GM18951 (cell line): ENCODE data around the gene HS3ST3A1.

ENCODE experiments used
- POLR2A ChIP-seq: IDR thresholded peaks from 4 replicates; pipeline ENCODE4 v1.6.1; 2011; ENCODE audit warnings: mild to moderate bottlenecking; ENCODE audit not compliant: insufficient read length, insufficient read depth; ENCODE audit errors: extremely low read depth
- in situ Hi-C: fragments of 300-500 bp; cut with MboI; formaldehyde crosslinking; loops from one replicate; pipeline ENCODE4 v1.12.0; 2022; ENCODE audit warnings: low sequenced_read_pairs, mixed read lengths, inconsistent platforms; ENCODE audit not compliant: unreplicated experiment

The HS3ST3A1 gene

GRCh38 chr17:13477180-13477611, 124.5 kb downstream of the HS3ST3A1 start:
- in situ Hi-C loops = no loop called here
- no peak for TF ChIP-seq POLR2A

GRCh38 chr17:13476720-13477119, 125.0 kb downstream of the HS3ST3A1 start:
- no peak for TF ChIP-seq POLR2A
- in situ Hi-C loops = no loop called here

- no peak for TF ChIP-seq POLR2A
- in situ Hi-C loops = no loop called here
Observed at GRCh38 chr17:13475574-13476223, 126.0 kb downstream of the HS3ST3A1 start.

- in situ Hi-C loops = no loop called here
Observed at GRCh38 chr17:13474073-13474800, 127.5 kb downstream of the HS3ST3A1 start.

DNA sequence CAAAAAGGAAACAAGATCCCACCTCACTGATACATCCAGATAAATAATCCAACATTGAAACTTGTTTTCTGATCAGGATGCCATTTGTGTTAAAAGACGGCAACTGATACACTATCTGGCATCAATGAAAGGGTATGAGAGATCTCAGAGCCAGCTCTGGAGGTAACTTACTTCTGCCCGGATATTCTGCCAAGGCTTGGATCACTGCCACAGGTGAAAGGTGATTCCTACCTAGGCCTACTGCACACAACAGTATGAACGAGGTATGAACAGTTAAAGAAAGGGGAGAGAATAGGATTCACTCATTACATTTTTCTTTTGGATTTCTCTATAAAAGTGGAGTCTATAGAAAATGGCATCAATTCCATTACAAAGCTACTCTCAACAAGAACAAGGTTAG, 136.1 kb downstream of the HS3ST3A1 start:
- in situ Hi-C loops = no loop called here
- TF ChIP-seq POLR2A = no peak

More at GRCh38 chr17:13474073-13474800, 127.5 kb downstream of the HS3ST3A1 start:
- no peak for TF ChIP-seq POLR2A

DNA sequence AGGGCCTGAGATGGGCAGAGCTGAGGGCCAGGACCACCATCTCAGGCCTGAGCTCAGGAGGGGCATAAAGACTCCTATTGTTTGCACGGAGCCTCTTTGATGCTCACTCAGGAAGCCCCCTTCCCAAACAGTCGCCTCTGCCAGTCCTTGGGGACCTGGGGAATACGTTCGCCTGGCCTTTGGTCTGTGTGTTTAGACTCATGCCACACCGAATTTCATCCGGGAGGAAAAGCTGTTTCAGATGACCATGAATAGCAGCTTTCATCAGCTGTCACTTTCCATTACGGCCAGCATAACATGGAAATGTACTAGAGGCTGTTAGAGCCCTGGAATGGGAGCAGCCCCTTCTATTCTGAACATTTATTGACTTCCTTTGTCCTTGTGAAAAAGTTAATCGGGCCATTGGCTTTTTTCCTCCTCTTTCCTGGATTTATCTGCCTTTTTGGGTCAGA, 139.0 kb downstream of the HS3ST3A1 start:
- in situ Hi-C loops = no loop called here
- no peak for TF ChIP-seq POLR2A

DNA sequence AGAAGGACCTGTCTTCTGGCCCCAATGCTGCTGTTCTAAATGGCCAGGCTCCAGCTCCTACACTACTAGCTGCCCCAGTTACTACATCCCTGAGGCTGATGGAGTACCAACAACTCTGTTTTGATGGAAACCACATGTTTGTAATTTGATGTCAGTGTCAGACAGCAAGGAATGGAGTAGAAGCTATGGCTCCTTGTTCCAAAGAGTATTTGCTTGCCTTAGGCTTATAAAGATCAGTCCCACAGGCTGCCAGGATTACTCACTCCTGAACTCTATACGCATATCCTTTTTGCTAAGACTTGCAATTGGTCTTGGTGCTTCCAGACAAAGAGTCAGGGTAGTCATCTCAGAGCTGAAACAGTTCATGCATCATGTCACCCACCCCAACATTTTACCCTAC, 139.6 kb downstream of the HS3ST3A1 start:
- in situ Hi-C loops = no loop called here
- TF ChIP-seq POLR2A = no peak

DNA sequence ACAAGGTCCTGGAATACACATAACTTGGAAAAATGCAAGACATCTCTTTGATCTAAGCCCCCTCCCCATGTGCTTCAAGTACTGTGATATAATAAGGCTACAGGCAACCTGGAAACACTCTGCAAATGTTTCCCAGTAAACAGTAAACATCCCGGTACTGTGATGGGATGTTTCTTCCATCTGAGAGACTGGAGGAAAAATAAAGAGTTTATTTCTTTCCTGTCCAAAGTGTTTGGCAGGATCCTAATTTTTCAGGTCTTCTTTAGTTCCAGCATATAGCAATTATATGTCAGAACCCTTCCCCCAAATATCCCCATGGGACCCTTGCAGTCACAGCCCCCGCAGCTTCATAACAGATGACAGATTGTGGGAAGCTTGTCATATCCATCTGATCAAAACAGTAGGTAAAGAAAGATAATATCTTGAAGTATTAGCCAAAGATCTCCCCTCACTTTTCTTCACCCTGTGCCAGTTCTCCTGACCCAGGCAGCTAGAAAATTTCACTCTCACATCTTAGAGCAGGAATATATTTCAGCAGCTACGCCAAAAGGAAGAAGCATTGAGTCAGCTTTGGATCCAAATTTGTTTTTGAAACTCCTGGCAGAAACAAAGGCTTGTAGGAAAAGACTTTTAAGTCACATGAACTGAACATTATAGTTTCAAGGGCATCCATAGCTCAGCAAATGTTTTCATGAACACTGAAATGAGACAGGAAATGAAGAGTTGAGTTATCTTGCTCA, 141.3 kb downstream of the HS3ST3A1 start:
- in situ Hi-C loops = no loop called here
- no peak for TF ChIP-seq POLR2A

- in situ Hi-C loops = no loop called here
- no peak for TF ChIP-seq POLR2A
Observed at GRCh38 chr17:13457783-13458182, 143.9 kb downstream of the HS3ST3A1 start.
